GM20000 (cell line): ENCODE measurements around the gene PNPLA7.
"Not testable (repeated sequence)": the region's sequence is repeated elsewhere in the genome, so short reads cannot be mapped to it uniquely, and the experiment has no call there.

Experiments
- DNase-seq: peaks from one replicate; pipeline ENCODE4 v3.0.0; 2012; ENCODE audit warnings: low spot score
- CTCF ChIP-seq: IDR thresholded peaks from 2 replicates; pipeline ENCODE4 v1.5.1; 2012; ENCODE audit warnings: mild to moderate bottlenecking, control low read depth; ENCODE audit errors: extremely low read depth, missing control alignments

PNPLA7 gene

DNA sequence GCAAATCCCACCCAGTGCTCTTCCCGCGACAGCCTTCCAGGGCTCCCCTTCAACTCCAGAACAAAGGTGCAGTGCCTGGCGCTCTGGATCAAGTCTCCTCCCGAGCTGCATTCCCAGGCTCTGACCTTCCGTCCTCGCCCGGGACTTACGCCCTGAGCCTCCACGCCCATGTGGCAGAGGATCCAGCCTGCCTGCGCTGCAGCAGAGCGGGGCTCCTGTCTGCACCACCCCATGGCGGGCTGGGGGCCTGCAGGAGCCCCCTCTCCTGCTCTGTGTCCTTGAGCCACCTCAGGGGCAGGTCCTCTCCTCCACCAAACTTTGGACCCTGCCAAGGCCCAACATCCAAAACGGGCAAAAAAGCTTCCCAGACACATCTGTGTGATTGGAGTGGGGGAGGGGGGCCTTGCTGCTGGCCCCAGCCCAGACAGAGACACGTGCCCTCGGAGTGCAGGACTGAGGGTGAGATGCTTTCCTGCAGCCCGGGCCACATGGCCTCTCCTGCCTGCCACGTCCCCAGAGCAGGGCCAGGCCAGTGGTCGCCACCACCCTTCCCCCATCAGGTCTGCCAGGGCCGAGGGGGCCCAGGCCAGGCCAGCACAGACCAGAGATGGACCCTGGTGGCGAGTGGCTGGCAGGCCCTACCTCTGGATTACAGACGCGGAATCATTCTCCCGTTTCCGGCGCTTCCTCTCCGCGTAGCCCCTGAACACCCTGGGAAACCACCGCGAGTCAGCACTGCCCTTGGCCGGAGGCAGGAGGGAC is 95.4 kb downstream of the PNPLA7 start:
- no peak for TF ChIP-seq CTCF
- DNase-seq = no peak

DNA sequence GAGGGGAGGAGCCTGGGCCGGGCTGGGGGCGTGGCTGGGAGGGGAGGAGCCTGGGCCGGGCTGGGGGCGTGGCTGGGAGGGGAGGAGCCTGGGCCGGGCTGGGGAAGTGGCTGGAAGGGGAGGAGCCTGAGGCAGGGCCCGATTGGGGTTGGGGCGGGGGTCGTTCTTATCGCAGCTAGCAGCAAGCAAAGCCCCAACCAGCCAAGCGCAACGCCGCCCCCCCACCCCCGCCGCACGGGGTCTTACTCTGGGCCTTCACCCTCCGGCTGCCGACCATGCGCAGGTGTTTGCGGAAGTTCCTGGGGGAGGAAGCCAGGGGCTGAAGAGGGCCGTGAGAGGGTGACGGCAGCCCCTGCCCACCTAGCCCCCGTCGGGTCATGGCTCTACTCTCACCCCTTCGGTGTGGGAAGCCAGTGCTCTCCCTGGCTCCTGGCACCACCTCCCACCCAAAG is 96.0 kb downstream of the PNPLA7 start:
- no peak for TF ChIP-seq CTCF
- peak; percentile 81 for DNase-seq

- no peak for TF ChIP-seq CTCF
- DNase-seq = peak; percentile 96
Measured at GRCh38 chr9:137453643-137454081, 96.5 kb downstream of the PNPLA7 start.

DNA sequence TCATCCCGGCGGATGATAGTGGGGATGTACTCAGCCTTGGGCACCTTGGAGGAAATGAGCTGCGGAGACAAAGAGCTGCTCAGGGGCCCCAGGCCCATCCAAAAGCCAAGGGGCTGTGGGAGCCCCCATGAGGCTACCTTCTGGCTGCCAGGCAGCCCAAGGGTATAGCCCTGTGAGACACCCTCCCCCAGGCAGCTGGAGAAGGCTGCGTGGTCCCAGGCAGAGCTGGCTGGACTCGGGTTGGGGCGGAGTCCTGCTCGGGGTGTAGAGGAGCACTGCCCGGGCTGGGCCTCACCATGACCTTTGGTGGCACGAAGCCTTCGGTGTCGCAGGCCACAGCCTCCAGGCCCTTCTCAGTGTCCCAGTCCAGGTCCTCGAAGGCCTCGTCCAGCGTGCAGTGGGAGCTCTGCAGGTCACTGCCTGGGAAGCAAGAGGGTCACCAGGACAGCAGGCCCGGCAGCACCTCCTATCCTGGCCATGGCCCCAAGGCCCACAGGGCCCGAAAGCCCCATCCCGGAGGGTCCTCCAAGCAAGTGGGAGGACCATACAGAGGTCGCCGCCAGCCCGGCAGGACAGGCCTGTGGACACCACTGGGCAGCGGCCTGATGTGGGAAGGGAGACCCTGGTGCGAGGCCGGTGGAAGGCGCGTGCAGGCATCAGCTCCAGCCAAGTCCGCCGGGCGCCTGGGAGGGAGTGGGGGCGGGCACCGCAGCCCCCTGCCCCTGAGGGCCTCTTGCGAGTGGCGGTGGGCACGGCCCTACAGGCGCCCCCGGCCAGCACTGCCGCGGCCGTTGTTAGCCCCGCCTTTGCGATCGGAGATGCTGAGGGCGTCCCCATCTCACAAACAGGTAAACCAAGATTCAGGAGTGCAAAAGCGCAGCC is 97.2 kb downstream of the PNPLA7 start:
- DNase-seq = no peak
- TF ChIP-seq CTCF = no peak

- no peak for DNase-seq
Measured at GRCh38 chr9:137452006-137452760, 98.0 kb downstream of the PNPLA7 start.

DNA sequence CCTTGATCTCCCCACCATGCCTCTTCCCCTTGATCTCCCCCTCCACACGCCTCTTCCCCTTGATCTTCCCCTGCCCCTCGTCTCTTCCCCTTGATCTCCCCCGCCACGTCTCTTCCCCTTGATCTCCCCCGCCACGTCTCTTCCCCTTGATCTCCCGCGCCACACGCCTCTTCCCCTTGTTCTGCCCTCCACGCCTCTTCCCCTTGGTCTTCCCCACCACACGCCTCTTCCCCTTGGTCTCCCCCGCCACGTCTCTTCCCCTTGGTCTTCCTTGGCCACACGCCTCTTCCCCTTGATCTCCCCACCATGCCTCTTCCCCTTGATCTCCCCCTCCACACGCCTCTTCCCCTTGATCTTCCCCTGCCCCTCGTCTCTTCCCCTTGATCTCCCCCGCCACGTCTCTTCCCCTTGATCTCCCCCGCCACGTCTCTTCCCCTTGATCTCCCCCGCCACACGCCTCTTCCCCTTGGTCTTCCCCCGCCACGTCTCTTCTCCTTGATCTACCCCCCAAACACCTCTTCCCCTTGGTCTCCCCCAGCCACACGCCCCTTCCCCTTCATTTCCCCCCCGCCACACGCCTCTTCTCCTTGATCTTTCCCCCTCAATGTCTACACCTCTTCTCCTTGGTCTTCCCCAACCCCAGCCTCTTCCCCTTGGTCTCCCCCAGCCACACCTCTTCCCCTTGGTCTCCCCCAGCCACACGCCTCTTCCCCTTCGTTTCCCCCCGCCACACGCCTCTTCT is 98.8 kb downstream of the PNPLA7 start:
- not testable (repeated sequence) for DNase-seq

More at GRCh38 chr9:137452006-137452760, 98.0 kb downstream of the PNPLA7 start:
- no peak for TF ChIP-seq CTCF

GRCh38 chr9:137450539-137451222 is 99.5 kb downstream of the PNPLA7 start:
- not testable (repeated sequence) for DNase-seq
